Neural cell (in vitro differentiated cells): ENCODE measurements around the gene PHGDH.

Source experiments
- CTCF ChIP-seq: fragments of 450-650 bp; IDR thresholded peaks from 2 replicates; pipeline ENCODE4 v1.5.1; 2014; ENCODE audit warnings: antibody characterized with exemption, mild to moderate bottlenecking, moderate library complexity; ENCODE audit not compliant: poor library complexity, severe bottlenecking
- EP300 ChIP-seq: fragments of 450-650 bp; conservative IDR thresholded peaks from 2 replicates; pipeline ENCODE4 v1.6.1; 2014; ENCODE audit warnings: antibody characterized with exemption, mild to moderate bottlenecking, moderate library complexity; ENCODE audit not compliant: poor library complexity, severe bottlenecking
- EZH2 ChIP-seq: fragments of 200-600, 300-800 bp; shearing (Covaris generic), sonication (generic); IDR thresholded peaks from 2 replicates; pipeline ENCODE4 v1.6.1; 2014; ENCODE audit warnings: antibody characterized with exemption, low read length, borderline replicate concordance, mild to moderate bottlenecking; ENCODE audit not compliant: insufficient read depth, poor library complexity, severe bottlenecking
- POLR2AphosphoS5 ChIP-seq: IDR thresholded peaks from 2 replicates; pipeline ENCODE4 v1.6.1; 2012
- TAF1 ChIP-seq: IDR thresholded peaks from 2 replicates; pipeline ENCODE4 v1.6.1; 2012; ENCODE audit warnings: low read depth

GRCh38 chr1:119766374-119766794 is 54.6 kb downstream of the PHGDH start:
- TF ChIP-seq EP300, result no peak
- TF ChIP-seq POLR2AphosphoS5, result no peak
- no peak for TF ChIP-seq CTCF
- no peak for TF ChIP-seq EZH2
- TF ChIP-seq TAF1, result no peak
